A673 (cell line): ENCODE data around the gene RPH3AL. TPM values are rescaled to one million over a fixed set of nuclear protein-coding genes. Genes with fewer than 3 reads are reported as not detected.

ENCODE experiments used
- BruUV-seq: library from RNA; stranded (reverse); fragments of 400-500 nt; replicated peaks from 2 replicates; lab custom pipeline; 2021; lab: Mats Ljungman, UMichigan
- CTCF ChIA-PET: fragments of 300-600 bp; sonication (Branson Sonifier 250); formaldehyde crosslinking; loops from one replicate; lab custom pipeline; 2022; ENCODE audit warnings: antibody characterized with exemption; lab: Charles Lee
- POLR2A ChIA-PET: fragments of 300-600 bp; sonication (Branson Sonifier 250); formaldehyde crosslinking; loops from one replicate; lab custom pipeline; 2022; ENCODE audit warnings: antibody characterized with exemption; ENCODE audit not compliant: low non-redundant PET; lab: Charles Lee
- DNase-seq: peaks from one replicate; pipeline ENCODE4 v3.0.0-alpha.2; 2015; ENCODE audit warnings: low spot score
- H3K27ac ChIP-seq: fragments of 200-600 bp; sonication (generic); 2 replicates; pipeline ENCODE4 v1.5.1; 2016; ENCODE audit warnings: mixed run types, low read depth, mild to moderate bottlenecking, mixed read lengths, antibody characterized with exemption, low read length; ENCODE audit not compliant: poor library complexity, severe bottlenecking
- H3K27me3 ChIP-seq: fragments of 200-600 bp; sonication (generic); replicated peaks from 2 replicates; pipeline ENCODE4 v1.6.1; 2017; ENCODE audit warnings: mixed run types, low read depth, mild to moderate bottlenecking, mixed read lengths, antibody characterized with exemption, low read length; ENCODE audit not compliant: insufficient read depth, poor library complexity
- H3K36me3 ChIP-seq: fragments of 200-600 bp; sonication (generic); 2 replicates; pipeline ENCODE4 v1.6.1; 2016; ENCODE audit warnings: mixed run types, mild to moderate bottlenecking, mixed read lengths, antibody characterized with exemption, low read length; ENCODE audit not compliant: insufficient read depth, poor library complexity, severe bottlenecking
- H3K4me1 ChIP-seq: fragments of 200-600 bp; sonication (generic); 2 replicates; pipeline ENCODE4 v1.6.1; 2017; ENCODE audit warnings: mixed run types, mild to moderate bottlenecking, mixed read lengths, antibody characterized with exemption, low read length; ENCODE audit not compliant: insufficient read depth, poor library complexity, severe bottlenecking
- H3K4me3 ChIP-seq: fragments of 200-600 bp; sonication (generic); 2 replicates; pipeline ENCODE4 v1.5.1; 2016; ENCODE audit warnings: low read depth, mixed run types, mild to moderate bottlenecking, mixed read lengths, low read length; ENCODE audit not compliant: poor library complexity, severe bottlenecking
- H3K9me3 ChIP-seq: fragments of 200-600 bp; sonication (generic); 2 replicates; pipeline ENCODE4 v1.6.1; 2016; ENCODE audit warnings: mixed run types, low read depth, mild to moderate bottlenecking, mixed read lengths, antibody characterized with exemption, low read length; ENCODE audit not compliant: poor library complexity, severe bottlenecking
- CTCF ChIP-seq: fragments of 300-800, 200-600 bp; sonication (generic); conservative IDR thresholded peaks from 2 replicates; pipeline ENCODE4 v1.5.1; 2017; ENCODE audit warnings: low read depth, mild to moderate bottlenecking, antibody characterized with exemption, low read length, moderate library complexity, mixed read lengths
- EZH2 ChIP-seq: fragments of 200-600 bp; sonication (generic); IDR thresholded peaks from 2 replicates; pipeline ENCODE4 v1.6.1; 2017; ENCODE audit warnings: borderline replicate concordance, low read depth, mild to moderate bottlenecking, mixed read lengths, antibody characterized with exemption, low read length; ENCODE audit not compliant: poor library complexity, severe bottlenecking
- intact Hi-C: fragments of 100-400 bp; cut with micrococcal nuclease; formaldehyde crosslinking; loops from one replicate; pipeline ENCODE4 v1.10.0; 2022; ENCODE audit not compliant: unreplicated experiment
- total RNA-seq: library from RNA; stranded (reverse); gene quantifications from 2 replicates; pipeline ENCODE4 v1.2.3, GENCODE V29; 2021

The RPH3AL gene
- total RNA-seq, 1 experiment from 2014 or later = 0.82 TPM

GRCh38 chr17:350706-351448, 1.7 kb downstream of the RPH3AL start:
- no TSS peak for BruUV-seq
- ChIA-PET CTCF (no interaction called here), POLR2A (no interaction called here)
- intact Hi-C loops = no loop called here
- no peaks in the 10 kb centered on the region for H3K27me3 ChIP-seq
- no peaks in the 10 kb centered on the region for H3K36me3 ChIP-seq
- no peak overlapping the region for H3K4me3 ChIP-seq
- no peaks in the 10 kb centered on the region for H3K4me1 ChIP-seq
- no peaks in the 10 kb centered on the region for H3K9me3 ChIP-seq
- TF ChIP-seq EZH2 (no peak), CTCF (no peak)
- DNase-seq = no peak
- H3K27ac ChIP-seq = no peak overlapping the region

GRCh38 chr17:349666-350065, 2.9 kb downstream of the RPH3AL start:
- Histone ChIP-seq H3K4me1 (no peaks in the 10 kb centered on the region), H3K27ac (no peak overlapping the region), H3K27me3 (no peaks in the 10 kb centered on the region), H3K4me3 (no peak overlapping the region), H3K36me3 (no peaks in the 10 kb centered on the region), H3K9me3 (no peaks in the 10 kb centered on the region)
- no TSS peak for BruUV-seq
- DNase-seq = no peak
- TF ChIP-seq CTCF (no peak), EZH2 (no peak)
- CTCF ChIA-PET = no interaction called here
- intact Hi-C loops = no loop called here
- POLR2A ChIA-PET = no interaction called here

- intact Hi-C loops = no loop called here
- no peaks in the 10 kb centered on the region for H3K9me3 ChIP-seq
- no peak overlapping the region for H3K4me3 ChIP-seq
- no peaks in the 10 kb centered on the region for H3K27me3 ChIP-seq
- H3K36me3 ChIP-seq = no peaks in the 10 kb centered on the region
- POLR2A ChIA-PET = no interaction called here
- CTCF ChIA-PET = no interaction called here
- H3K27ac ChIP-seq = no peak overlapping the region
- TF ChIP-seq EZH2 (no peak), CTCF (no peak)
- H3K4me1 ChIP-seq = no peaks in the 10 kb centered on the region
- no TSS peak for BruUV-seq
- DNase-seq = no peak
These were observed 3.7 kb downstream of the RPH3AL start for GRCh38 chr17:348692-349425.
